Esophagus muscularis mucosa (tissue), 4 donors: ENCODE results near the gene AMPD1. TPM values are rescaled to one million over a fixed set of nuclear protein-coding genes. Genes with fewer than 3 reads are reported as not detected.

ENCODE experiments used
- DNase-seq: peaks from one replicate; pipeline ENCODE4 v3.0.0-alpha.2; 2017; ENCODE audit errors: extremely low spot score
- H3K27ac ChIP-seq, 4 donors: fragments of 200-600 bp; sonication (generic); replicated peaks in 1 of 4; 1 replicate in 3 of 4; 2 replicates in 1 of 4; pipeline ENCODE4 v1.5.1; 2016 to 2019; ENCODE audit warnings: mild to moderate bottlenecking in 1 of 4
- H3K27me3 ChIP-seq, 4 donors: fragments of 200-600 bp; sonication (generic); one replicate each; pipeline versions ENCODE4 v1.5.1 to v1.6.0; 2016 to 2019
- H3K36me3 ChIP-seq, 4 donors: fragments of 200-600 bp; sonication (generic); one replicate each; pipeline ENCODE4 v1.5.1; 2016 to 2019
- H3K4me1 ChIP-seq, 4 donors: fragments of 200-600 bp; sonication (generic); one replicate each; pipeline ENCODE4 v1.5.1; 2016 to 2019
- H3K4me3 ChIP-seq, 4 donors: fragments of 200-600 bp; sonication (generic); 1 replicate in 2 of 4; 2 replicates in 2 of 4; pipeline ENCODE4 v1.5.1; 2016 to 2019; ENCODE audit warnings: mild to moderate bottlenecking in 4 of 4, moderate library complexity in 1 of 4
- H3K9me3 ChIP-seq, 4 donors: fragments of 200-600 bp; sonication (generic); 1 replicate in 3 of 4; 2 replicates in 1 of 4; pipeline ENCODE4 v1.5.1; 2016 to 2019
- CTCF ChIP-seq, 3 experiments: fragments of 200-600 bp in 2 of 3; fragments of 450-650 bp in 1 of 3; sonication (generic) in 2 of 3; IDR thresholded peaks; one replicate each; pipeline ENCODE4 v1.5.1; 2017 to 2019; ENCODE audit warnings: antibody characterized with exemption in 3 of 3, mild to moderate bottlenecking in 2 of 3, moderate library complexity in 1 of 3
- EP300 ChIP-seq: sonication (generic); formaldehyde crosslinking; IDR thresholded peaks from one replicate; pipeline ENCODE4 v1.6.1; 2017; ENCODE audit warnings: antibody characterized with exemption
- POLR2A ChIP-seq: fragments of 450-650 bp; IDR thresholded peaks from one replicate; pipeline ENCODE4 v1.6.1; 2017; ENCODE audit warnings: antibody characterized with exemption, moderate library complexity, mild to moderate bottlenecking, low read depth
- POLR2AphosphoS5 ChIP-seq, 2 donors: sonication (generic); formaldehyde crosslinking; IDR thresholded peaks; one replicate each; pipeline ENCODE4 v1.6.1; 2017; ENCODE audit warnings: antibody characterized with exemption in 2 of 2
- WGBS: methylation state at CpG from one replicate; pipeline ENCODE4 v1.1.5; 2018; 5-methylcytosine and 5-hydroxymethylcytosine counted together
- intact Hi-C: fragments of 100-400 bp; cut with DNase I; formaldehyde crosslinking; loops from one replicate; pipeline ENCODE4 v1.15.1; 2023
- total RNA-seq, 4 donors: library from RNA; depleted of rRNA; stranded (reverse); fragments of >200 nt; gene quantifications; one replicate each; pipeline versions ENCODE4 v1.1.0 to v1.2.1, GENCODE V29; 2016

The AMPD1 gene
- total RNA-seq, 4 donors from 2014 or later = not detected

- peaks cover 14 to 32% (median 27%) of the 10 kb centered on the region in 4 donors for H3K4me1 ChIP-seq
- H3K36me3 ChIP-seq = peaks cover 32 to 72% (median 64%) of the 10 kb centered on the region in 4 donors
- peak overlapping the region; percentile 88 to 94 (median 90) for H3K27ac ChIP-seq
- peak overlapping the region; percentile 73 to 94 (median 88) for H3K4me3 ChIP-seq
- no peaks in the 10 kb centered on the region for H3K9me3 ChIP-seq
- H3K27me3 ChIP-seq = no peaks in the 10 kb centered on the region
- 40% methylated on average over 4 of the region's 4 CpGs for WGBS
- TF ChIP-seq POLR2AphosphoS5 (IDR thresholded peaks at IDR 0.05) = no peak
- no peak for DNase-seq
- intact Hi-C loops = loop anchor here (5.0 kb wide), 3 partner anchors 41 to 204 kb away; partner anchors contain the start of genes BCAS2, CSDE1 and TRIM33
Measured at GRCh38 chr1:114715952-114716303, 20.6 kb upstream of the AMPD1 start.

- DNase-seq = no peak
- Histone ChIP-seq H3K9me3 (no peaks in the 10 kb centered on the region), H3K27me3 (no peaks in the 10 kb centered on the region), H3K4me1 (peaks cover 14 to 32% (median 27%) of the 10 kb centered on the region in 4 donors), H3K4me3 (no peak overlapping the region), H3K36me3 (peaks cover 31 to 70% (median 60%) of the 10 kb centered on the region in 4 donors), H3K27ac (no peak overlapping the region)
- 91% methylated on average over 4 of the region's 4 CpGs for WGBS
- intact Hi-C loops = loop anchor here (5.0 kb wide), 1 partner anchor 41 kb away; the partner anchor contains the start of gene DENND2C
- TF ChIP-seq CTCF (IDR thresholded peaks at IDR 0.05) = no peak
Measured at GRCh38 chr1:114712977-114713376, 17.6 kb upstream of the AMPD1 start.

- TF ChIP-seq POLR2AphosphoS5 (IDR thresholded peaks at IDR 0.05) (no peak), POLR2A (no peak), EP300 (no peak), CTCF (IDR thresholded peaks at IDR 0.05) (no peak)
- no peak overlapping the region for H3K4me3 ChIP-seq
- 97% methylated on average over 3 of the region's 3 CpGs for WGBS
- peaks cover 8 to 18% (median 18%) of the 10 kb centered on the region in 4 donors for H3K4me1 ChIP-seq
- H3K27me3 ChIP-seq = no peaks in the 10 kb centered on the region
- peaks cover 42 to 90% (median 71%) of the 10 kb centered on the region in 4 donors for H3K36me3 ChIP-seq
- no peaks in the 10 kb centered on the region for H3K9me3 ChIP-seq
- intact Hi-C loops = loop anchor here (5.0 kb wide), 1 partner anchor 38 kb away; the partner anchor contains the start of gene DENND2C
- no peak for DNase-seq
- H3K27ac ChIP-seq = no peak overlapping the region
Measured at GRCh38 chr1:114710360-114710759, 15.0 kb upstream of the AMPD1 start.

GRCh38 chr1:114707604-114708003 lies 12.3 kb upstream of the AMPD1 start:
- no peaks in the 10 kb centered on the region for H3K27me3 ChIP-seq
- DNase-seq = no peak
- no peaks in the 10 kb centered on the region for H3K4me1 ChIP-seq
- intact Hi-C loops = no loop called here
- H3K27ac ChIP-seq = no peak overlapping the region
- WGBS = 88% methylated on average over 2 of the region's 2 CpGs
- peaks cover 42 to 76% (median 59%) of the 10 kb centered on the region in 4 donors for H3K36me3 ChIP-seq
- TF ChIP-seq CTCF (IDR thresholded peaks at IDR 0.05) = no peak
- no peak for TF ChIP-seq EP300
- TF ChIP-seq POLR2AphosphoS5 (IDR thresholded peaks at IDR 0.05) = no peak
- no peak for TF ChIP-seq POLR2A
- no peaks in the 10 kb centered on the region for H3K9me3 ChIP-seq
- no peak overlapping the region for H3K4me3 ChIP-seq

GRCh38 chr1:114703242-114703641 lies 7.9 kb upstream of the AMPD1 start:
- WGBS = 90% methylated on average over 1 of the region's 1 CpG
- H3K27me3 ChIP-seq = no peaks in the 10 kb centered on the region
- H3K4me3 ChIP-seq = no peak overlapping the region
- DNase-seq = no peak
- H3K9me3 ChIP-seq = no peaks in the 10 kb centered on the region
- H3K27ac ChIP-seq = no peak overlapping the region
- TF ChIP-seq POLR2AphosphoS5 (IDR thresholded peaks at IDR 0.05) = no peak
- no peak for TF ChIP-seq EP300
- TF ChIP-seq POLR2A = no peak
- no peak for TF ChIP-seq CTCF (IDR thresholded peaks at IDR 0.05)
- intact Hi-C loops = no loop called here
- H3K36me3 ChIP-seq = peaks cover 18 to 34% (median 24%) of the 10 kb centered on the region in 4 donors
- H3K4me1 ChIP-seq = no peaks in the 10 kb centered on the region
